ENCODE results near the gene ZNF322. TPM values are rescaled to one million over a fixed set of nuclear protein-coding genes. Genes with fewer than 3 reads are reported as not detected.
A peak's percentile ranks its signal among the peaks of the same experiment; 100 is the strongest.

The ZNF322 gene
- total RNA-seq, 1 donor from 2014 or later = 35.0 TPM

DNA sequence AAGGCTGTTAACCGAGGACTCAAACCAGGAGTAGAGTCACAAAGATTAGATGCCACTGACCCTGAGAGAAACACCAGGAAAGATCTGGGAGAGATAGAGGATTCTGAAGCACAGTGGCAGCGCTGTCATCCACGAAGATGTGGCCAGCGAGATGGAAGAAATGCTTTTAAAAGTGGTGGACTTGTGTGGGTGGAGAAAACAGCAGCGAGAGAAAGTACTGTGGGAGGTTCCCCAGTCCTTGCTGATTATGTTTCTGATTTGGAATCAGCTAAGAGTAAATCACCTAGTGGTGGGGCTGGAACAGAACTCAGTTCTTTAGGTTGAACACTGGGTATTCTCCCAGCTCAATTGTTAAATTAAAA lies 435 bp upstream of the ZNF322 start:
- TF ChIP-seq, protein P1, sequence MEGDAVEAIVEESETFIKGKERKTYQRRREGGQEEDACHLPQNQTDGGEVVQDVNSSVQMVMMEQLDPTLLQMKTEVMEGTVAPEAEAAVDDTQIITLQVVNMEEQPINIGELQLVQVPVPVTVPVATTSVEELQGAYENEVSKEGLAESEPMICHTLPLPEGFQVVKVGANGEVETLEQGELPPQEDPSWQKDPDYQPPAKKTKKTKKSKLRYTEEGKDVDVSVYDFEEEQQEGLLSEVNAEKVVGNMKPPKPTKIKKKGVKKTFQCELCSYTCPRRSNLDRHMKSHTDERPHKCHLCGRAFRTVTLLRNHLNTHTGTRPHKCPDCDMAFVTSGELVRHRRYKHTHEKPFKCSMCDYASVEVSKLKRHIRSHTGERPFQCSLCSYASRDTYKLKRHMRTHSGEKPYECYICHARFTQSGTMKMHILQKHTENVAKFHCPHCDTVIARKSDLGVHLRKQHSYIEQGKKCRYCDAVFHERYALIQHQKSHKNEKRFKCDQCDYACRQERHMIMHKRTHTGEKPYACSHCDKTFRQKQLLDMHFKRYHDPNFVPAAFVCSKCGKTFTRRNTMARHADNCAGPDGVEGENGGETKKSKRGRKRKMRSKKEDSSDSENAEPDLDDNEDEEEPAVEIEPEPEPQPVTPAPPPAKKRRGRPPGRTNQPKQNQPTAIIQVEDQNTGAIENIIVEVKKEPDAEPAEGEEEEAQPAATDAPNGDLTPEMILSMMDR (IDR thresholded peaks at IDR 0.05; ENCODE audit: unreplicated experiment) = no peak
- no peaks in the 10 kb centered on the region for H3K36me3 Mint-ChIP-seq (ENCODE audit: low read depth, unreplicated experiment)
- no peaks in the 10 kb centered on the region for H3K9me3 Mint-ChIP-seq (ENCODE audit: unreplicated experiment)
- H3K27me3 Mint-ChIP-seq (ENCODE audit: unreplicated experiment) = peaks cover 4% of the 10 kb centered on the region
- peak overlapping the region; percentile 87 for H3K4me3 Mint-ChIP-seq (ENCODE audit: unreplicated experiment)
- DNase-seq (ENCODE audit: low spot score) = no peak
- peaks cover 12% of the 10 kb centered on the region for H3K4me1 Mint-ChIP-seq (ENCODE audit: unreplicated experiment)
- H3K27ac Mint-ChIP-seq (ENCODE audit: unreplicated experiment) = no peak overlapping the region

DNA sequence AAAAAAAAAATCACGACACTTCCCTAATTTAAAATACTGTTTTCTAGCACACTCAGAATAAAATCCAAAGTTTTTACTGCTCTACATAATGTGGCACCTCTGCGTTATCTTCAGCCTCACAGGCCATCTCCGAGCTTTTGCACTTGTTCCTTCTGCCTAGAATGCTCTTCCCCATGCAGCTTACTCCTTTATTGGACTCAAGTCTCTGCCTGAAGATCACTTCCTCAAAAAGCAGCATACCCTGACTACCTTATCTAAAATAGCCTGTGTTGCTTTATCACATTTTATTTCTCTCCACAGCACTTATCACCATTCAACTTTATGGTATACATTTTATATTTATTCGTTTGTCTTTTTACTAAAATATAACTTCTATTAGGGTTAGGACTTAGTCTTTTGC lies 2.3 kb downstream of the ZNF322 start:
- Mint-ChIP-seq H3K4me1 (ENCODE audit: unreplicated experiment) (peaks cover 12% of the 10 kb centered on the region), H3K36me3 (ENCODE audit: low read depth, unreplicated experiment) (peaks cover 3% of the 10 kb centered on the region), H3K9me3 (ENCODE audit: unreplicated experiment) (no peaks in the 10 kb centered on the region), H3K27ac (ENCODE audit: unreplicated experiment) (no peak overlapping the region), H3K27me3 (ENCODE audit: unreplicated experiment) (peaks cover 4% of the 10 kb centered on the region), H3K4me3 (ENCODE audit: unreplicated experiment) (no peak overlapping the region)
- TF ChIP-seq, protein P1 (IDR thresholded peaks at IDR 0.05; ENCODE audit: unreplicated experiment) = no peak
- DNase-seq (ENCODE audit: low spot score) = no peak

DNA sequence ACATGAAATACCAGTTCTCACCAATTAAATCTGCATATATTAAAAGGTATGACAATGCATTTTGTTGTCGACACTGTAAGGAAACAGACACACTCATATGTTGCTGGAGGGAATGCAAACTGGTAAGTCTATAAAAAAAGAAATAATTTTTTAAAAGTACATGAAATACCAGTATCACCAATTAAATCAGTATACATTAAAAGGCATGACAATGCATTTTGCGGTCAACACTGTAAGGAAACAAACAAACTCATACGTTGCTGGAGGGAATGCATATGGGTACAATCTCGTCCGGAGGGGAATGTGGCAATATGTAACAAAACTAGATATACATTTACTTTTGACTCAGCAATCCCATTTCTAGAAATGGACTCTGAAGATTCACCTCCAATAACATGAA lies 6.5 kb downstream of the ZNF322 start:
- Mint-ChIP-seq H3K4me3 (ENCODE audit: unreplicated experiment) (no peak overlapping the region), H3K36me3 (ENCODE audit: low read depth, unreplicated experiment) (peaks cover 17% of the 10 kb centered on the region), H3K4me1 (ENCODE audit: unreplicated experiment) (peaks cover 5% of the 10 kb centered on the region), H3K27me3 (ENCODE audit: unreplicated experiment) (peaks cover 1% of the 10 kb centered on the region), H3K27ac (ENCODE audit: unreplicated experiment) (no peak overlapping the region), H3K9me3 (ENCODE audit: unreplicated experiment) (no peaks in the 10 kb centered on the region)
- no peak for DNase-seq (ENCODE audit: low spot score)
- TF ChIP-seq, protein P1 (IDR thresholded peaks at IDR 0.05; ENCODE audit: unreplicated experiment) = no peak

DNA sequence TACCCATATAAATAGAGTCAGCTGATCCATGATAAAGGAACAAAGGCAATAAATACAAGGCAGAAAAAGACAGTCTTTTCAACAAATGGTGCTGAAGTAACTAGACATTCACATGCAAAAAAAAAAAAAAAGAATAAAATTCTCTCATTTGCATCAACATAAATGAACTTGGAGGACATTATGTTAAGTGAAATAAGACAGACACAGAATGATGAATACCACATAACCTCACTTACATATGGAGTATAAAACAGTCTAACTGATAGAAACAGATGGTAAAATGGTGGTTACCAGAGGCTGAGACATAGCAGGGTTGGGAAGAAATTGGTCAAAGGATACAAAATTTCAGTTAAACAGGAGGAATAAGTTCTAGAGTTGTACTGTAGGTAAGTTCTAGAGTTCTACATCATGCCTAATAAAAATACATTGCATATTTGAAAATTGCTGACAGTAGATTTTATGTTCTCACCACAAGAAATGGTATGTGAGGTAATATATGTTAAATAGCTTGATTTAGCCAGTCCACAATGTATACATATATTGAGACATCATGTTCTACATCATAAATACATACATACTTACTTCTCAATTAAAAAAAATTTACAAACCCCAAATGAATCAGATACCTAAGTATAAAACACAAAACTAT lies 8.3 kb downstream of the ZNF322 start:
- TF ChIP-seq, protein P1 (IDR thresholded peaks at IDR 0.05; ENCODE audit: unreplicated experiment) = no peak

DNA sequence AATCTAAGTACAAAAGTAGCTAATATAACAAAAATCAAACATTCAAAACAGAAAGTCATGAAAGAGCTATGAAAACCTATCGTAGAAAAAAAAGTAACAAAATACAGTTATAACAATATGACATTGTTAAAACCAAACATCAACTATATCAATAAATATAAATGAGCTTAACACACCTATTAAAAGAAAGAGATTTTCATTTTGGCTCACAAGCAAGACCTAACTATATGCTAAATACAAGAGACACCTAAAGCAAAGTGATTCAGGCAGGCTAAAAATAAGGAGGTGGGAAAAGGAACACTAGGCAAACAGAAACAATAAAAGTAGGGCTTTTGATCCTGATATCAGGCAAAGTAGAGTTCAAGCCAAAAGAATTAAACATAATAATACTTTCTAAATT lies 13.5 kb downstream of the ZNF322 start:
- no peak overlapping the region for H3K27ac Mint-ChIP-seq (ENCODE audit: unreplicated experiment)
- peaks cover 32% of the 10 kb centered on the region for H3K36me3 Mint-ChIP-seq (ENCODE audit: low read depth, unreplicated experiment)
- H3K4me3 Mint-ChIP-seq (ENCODE audit: unreplicated experiment) = no peak overlapping the region
- TF ChIP-seq, protein P1 (IDR thresholded peaks at IDR 0.05; ENCODE audit: unreplicated experiment) = no peak
- no peak for DNase-seq (ENCODE audit: low spot score)
- H3K27me3 Mint-ChIP-seq (ENCODE audit: unreplicated experiment) = peaks cover 2% of the 10 kb centered on the region
- no peaks in the 10 kb centered on the region for H3K4me1 Mint-ChIP-seq (ENCODE audit: unreplicated experiment)
- no peaks in the 10 kb centered on the region for H3K9me3 Mint-ChIP-seq (ENCODE audit: unreplicated experiment)

More for the DNA sequence above, 8.3 kb downstream of the ZNF322 start:
- Mint-ChIP-seq H3K27me3 (ENCODE audit: unreplicated experiment) (peaks cover 1% of the 10 kb centered on the region), H3K4me1 (ENCODE audit: unreplicated experiment) (no peaks in the 10 kb centered on the region), H3K36me3 (ENCODE audit: low read depth, unreplicated experiment) (peaks cover 17% of the 10 kb centered on the region), H3K27ac (ENCODE audit: unreplicated experiment) (no peak overlapping the region), H3K9me3 (ENCODE audit: unreplicated experiment) (no peaks in the 10 kb centered on the region), H3K4me3 (ENCODE audit: unreplicated experiment) (no peak overlapping the region)
- no peak for DNase-seq (ENCODE audit: low spot score)
